GM10266 (cell line): ENCODE data around the gene FTCDNL1.

Experiments
- DNase-seq: peaks from one replicate; pipeline ENCODE4 v3.0.0; 2012; ENCODE audit errors: extremely low spot score
- TF ChIP-seq, protein P1 (sequence below): IDR thresholded peaks from 2 replicates; pipeline ENCODE4 v1.5.1; 2012; ENCODE audit warnings: mild to moderate bottlenecking, low read depth; ENCODE audit not compliant: control insufficient read depth, insufficient read depth; ENCODE audit errors: missing control alignments

FTCDNL1 gene

GRCh38 chr2:199757233-199757870 lies 93.6 kb downstream of the FTCDNL1 start:
- no peak for DNase-seq
- TF ChIP-seq, protein P1, sequence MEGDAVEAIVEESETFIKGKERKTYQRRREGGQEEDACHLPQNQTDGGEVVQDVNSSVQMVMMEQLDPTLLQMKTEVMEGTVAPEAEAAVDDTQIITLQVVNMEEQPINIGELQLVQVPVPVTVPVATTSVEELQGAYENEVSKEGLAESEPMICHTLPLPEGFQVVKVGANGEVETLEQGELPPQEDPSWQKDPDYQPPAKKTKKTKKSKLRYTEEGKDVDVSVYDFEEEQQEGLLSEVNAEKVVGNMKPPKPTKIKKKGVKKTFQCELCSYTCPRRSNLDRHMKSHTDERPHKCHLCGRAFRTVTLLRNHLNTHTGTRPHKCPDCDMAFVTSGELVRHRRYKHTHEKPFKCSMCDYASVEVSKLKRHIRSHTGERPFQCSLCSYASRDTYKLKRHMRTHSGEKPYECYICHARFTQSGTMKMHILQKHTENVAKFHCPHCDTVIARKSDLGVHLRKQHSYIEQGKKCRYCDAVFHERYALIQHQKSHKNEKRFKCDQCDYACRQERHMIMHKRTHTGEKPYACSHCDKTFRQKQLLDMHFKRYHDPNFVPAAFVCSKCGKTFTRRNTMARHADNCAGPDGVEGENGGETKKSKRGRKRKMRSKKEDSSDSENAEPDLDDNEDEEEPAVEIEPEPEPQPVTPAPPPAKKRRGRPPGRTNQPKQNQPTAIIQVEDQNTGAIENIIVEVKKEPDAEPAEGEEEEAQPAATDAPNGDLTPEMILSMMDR, result no peak

DNA sequence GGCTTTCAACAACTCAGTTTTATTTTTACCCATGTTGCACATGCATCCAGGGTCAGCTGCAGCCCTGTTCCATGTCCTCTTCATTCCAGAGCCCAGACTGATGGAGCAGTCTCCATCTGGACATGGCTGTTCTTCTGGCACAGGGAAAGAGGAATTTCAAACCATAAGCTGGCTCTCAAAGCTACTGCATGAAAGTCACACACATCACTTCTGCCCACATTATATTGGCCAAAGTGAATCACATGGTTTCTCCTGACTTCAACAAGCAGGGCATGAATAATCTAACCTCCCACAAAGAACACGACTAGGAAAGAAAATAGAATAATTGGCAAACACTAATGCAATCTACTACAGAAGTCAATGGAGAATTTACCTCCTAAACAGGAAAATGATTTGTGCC lies 94.2 kb downstream of the FTCDNL1 start:
- TF ChIP-seq, protein P1, result no peak
- no peak for DNase-seq

GRCh38 chr2:199756211-199756610 lies 94.8 kb downstream of the FTCDNL1 start:
- no peak for DNase-seq
- TF ChIP-seq, protein P1, result no peak

- TF ChIP-seq, protein P1, result no peak
- DNase-seq, result no peak
These were observed 96.2 kb downstream of the FTCDNL1 start for GRCh38 chr2:199754766-199755165.

GRCh38 chr2:199751492-199752120 lies 99.4 kb downstream of the FTCDNL1 start:
- no peak for DNase-seq
- TF ChIP-seq, protein P1, result no peak

- DNase-seq, result no peak
- TF ChIP-seq, protein P1, result no peak
These were observed 101.4 kb downstream of the FTCDNL1 start for GRCh38 chr2:199749571-199749970.

- TF ChIP-seq, protein P1, result no peak
These were observed 106.3 kb downstream of the FTCDNL1 start for GRCh38 chr2:199744724-199745123.

More at GRCh38 chr2:199744724-199745123, 106.3 kb downstream of the FTCDNL1 start:
- no peak for DNase-seq
